ENCODE data around the gene MYO10. TPM values are rescaled to one million over a fixed set of nuclear protein-coding genes. Genes with fewer than 3 reads are reported as not detected.

The MYO10 gene
- total and polyA plus RNA-seq, 2 experiments from 2014 or later = 119 to 276 TPM

- ATAC-seq = no peak
- H3K27me3 ChIP-seq (ENCODE audit: insufficient read depth) = peaks cover 46% of the 10 kb centered on the region
- no peak overlapping the region for H3K27ac Mint-ChIP-seq
- H3K27me3 Mint-ChIP-seq (ENCODE audit: insufficient read depth, low read depth, poor library complexity) = peaks cover 35% of the 10 kb centered on the region
- no peaks in the 10 kb centered on the region for H3K9me2 ChIP-seq (ENCODE audit: insufficient read depth)
- no peaks in the 10 kb centered on the region for H3F3A ChIP-seq (replicated peaks; ENCODE audit: low read depth)
- no peak overlapping the region for H3K4me3 ChIP-seq
- TF ChIP-seq NANOG (IDR thresholded peaks at IDR 0.05; ENCODE audit: borderline replicate concordance) (no peak), ZNF331 (CRISPR knock-in tag; IDR thresholded peaks at IDR 0.05; ENCODE audit: low read depth) (no peak), ZNF114 (CRISPR knock-in tag; IDR thresholded peaks at IDR 0.05) (no peak), JUNB (IDR thresholded peaks at IDR 0.05; ENCODE audit: unreplicated experiment) (no peak), CTCF (conservative IDR thresholded peaks at IDR 0.05; ENCODE audit: low read depth in 2 of 2) (no peak), EZH2 (IDR thresholded peaks at IDR 0.05; ENCODE audit: low read depth, unreplicated experiment) (no peak), ZNF462 (CRISPR knock-in tag; IDR thresholded peaks at IDR 0.05) (no peak)
- H3K4me1 ChIP-seq (ENCODE audit: insufficient read depth) = peaks cover 43% of the 10 kb centered on the region
- H3K4me3 Mint-ChIP-seq = peak overlapping the region; percentile 90; the same call in 1 of the 3 replicates
- H4K20me1 ChIP-seq (replicated peaks; ENCODE audit: insufficient read depth) = peaks cover 34% of the 10 kb centered on the region
- H3K4me1 Mint-ChIP-seq = peaks cover 53% of the 10 kb centered on the region
- no peak for DNase-seq (ENCODE audit: low spot score)
- H3K79me2 ChIP-seq (replicated peaks; ENCODE audit: insufficient read depth) = peaks cover 65% of the 10 kb centered on the region
- H3K9me3 Mint-ChIP-seq = no peaks in the 10 kb centered on the region
- H2AFZ ChIP-seq = no peak overlapping the region
- no peaks in the 10 kb centered on the region; the same call in 1 of the 2 replicates for H3K36me3 ChIP-seq (ENCODE audit: insufficient read depth)
- H3K36me3 Mint-ChIP-seq (ENCODE audit: low read depth) = no peaks in the 10 kb centered on the region
- no peak overlapping the region for H3K27ac ChIP-seq (ENCODE audit: low read depth)
- peak overlapping the region; percentile 84; the same call in 1 of the 2 replicates for H3K4me2 ChIP-seq
Measured at GRCh38 chr5:16933337-16933736, 2.8 kb downstream of the MYO10 start.

Data from GM23338 (cell line).